Mammary epithelial cell (primary cell): ENCODE results near the gene ANKRD12.

Experiments
- EZH2 ChIP-seq: IDR thresholded peaks from 2 replicates; pipeline ENCODE4 v1.6.1; 2012; ENCODE audit warnings: low read length, inconsistent platforms, borderline replicate concordance
- TF ChIP-seq, protein P1 (sequence below), 2 donors: IDR thresholded peaks in 1 of 2; conservative IDR thresholded peaks in 1 of 2; 2 replicates each; pipeline ENCODE4 v1.5.1; 2011 to 2012; ENCODE audit warnings: inconsistent platforms in 2 of 2, low read length in 2 of 2, mild to moderate bottlenecking in 2 of 2, control low read depth in 1 of 2, low read depth in 1 of 2; ENCODE audit not compliant: insufficient read depth in 1 of 2; ENCODE audit errors: extremely low read depth in 1 of 2

DNA sequence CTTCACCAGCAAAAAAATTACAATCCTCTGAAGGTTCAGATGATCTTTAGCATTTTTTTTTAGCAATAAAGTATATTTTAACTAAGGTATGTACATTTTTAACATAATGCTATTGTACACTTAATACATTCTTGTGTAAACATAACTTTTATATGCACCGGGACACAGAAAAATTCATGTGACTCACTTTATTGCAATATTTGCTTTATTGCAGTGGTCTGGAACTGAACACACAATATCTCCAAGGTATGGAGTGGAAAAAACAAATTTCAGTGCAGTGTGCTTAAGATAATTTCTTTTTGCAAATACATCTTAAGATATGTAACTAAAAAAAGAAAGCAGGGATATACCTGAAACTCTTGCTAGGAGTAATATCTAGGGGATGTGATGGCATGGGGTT lies 192.9 kb downstream of the ANKRD12 start:
- TF ChIP-seq, protein P1, sequence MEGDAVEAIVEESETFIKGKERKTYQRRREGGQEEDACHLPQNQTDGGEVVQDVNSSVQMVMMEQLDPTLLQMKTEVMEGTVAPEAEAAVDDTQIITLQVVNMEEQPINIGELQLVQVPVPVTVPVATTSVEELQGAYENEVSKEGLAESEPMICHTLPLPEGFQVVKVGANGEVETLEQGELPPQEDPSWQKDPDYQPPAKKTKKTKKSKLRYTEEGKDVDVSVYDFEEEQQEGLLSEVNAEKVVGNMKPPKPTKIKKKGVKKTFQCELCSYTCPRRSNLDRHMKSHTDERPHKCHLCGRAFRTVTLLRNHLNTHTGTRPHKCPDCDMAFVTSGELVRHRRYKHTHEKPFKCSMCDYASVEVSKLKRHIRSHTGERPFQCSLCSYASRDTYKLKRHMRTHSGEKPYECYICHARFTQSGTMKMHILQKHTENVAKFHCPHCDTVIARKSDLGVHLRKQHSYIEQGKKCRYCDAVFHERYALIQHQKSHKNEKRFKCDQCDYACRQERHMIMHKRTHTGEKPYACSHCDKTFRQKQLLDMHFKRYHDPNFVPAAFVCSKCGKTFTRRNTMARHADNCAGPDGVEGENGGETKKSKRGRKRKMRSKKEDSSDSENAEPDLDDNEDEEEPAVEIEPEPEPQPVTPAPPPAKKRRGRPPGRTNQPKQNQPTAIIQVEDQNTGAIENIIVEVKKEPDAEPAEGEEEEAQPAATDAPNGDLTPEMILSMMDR (conservative IDR thresholded peaks at IDR 0.05 in 1 of 2, IDR thresholded peaks at IDR 0.05 in 1 of 2; ENCODE audit: extremely low read depth in 1 of 2, insufficient read depth in 1 of 2, low read depth in 1 of 2, low read length in 2 of 2), result no peak
- no peak for TF ChIP-seq EZH2
